ENCODE measurements around the gene HOXD3.

HOXD3 gene

GRCh38 chr2:176162911-176163671 is 6.0 kb downstream of the HOXD3 start:
- no peak for DNase-seq (ENCODE audit: low read depth)

- no peak for DNase-seq (ENCODE audit: low read depth)
Observed at GRCh38 chr2:176163672-176164056, 6.6 kb downstream of the HOXD3 start.

- no peak for DNase-seq (ENCODE audit: low read depth)
Observed at GRCh38 chr2:176164201-176164600, 7.1 kb downstream of the HOXD3 start.

GRCh38 chr2:176164611-176165369 is 7.7 kb downstream of the HOXD3 start:
- no peak for DNase-seq (ENCODE audit: low read depth)

GRCh38 chr2:176165370-176166050 is 8.4 kb downstream of the HOXD3 start:
- no peak for DNase-seq (ENCODE audit: low read depth)

- DNase-seq (ENCODE audit: low read depth) = no peak
Observed at GRCh38 chr2:176166272-176166671, 9.2 kb downstream of the HOXD3 start.

- no peak for DNase-seq (ENCODE audit: low read depth)
Observed at GRCh38 chr2:176167398-176167797, 10.3 kb downstream of the HOXD3 start.

- no peak for DNase-seq (ENCODE audit: low read depth)
Observed at GRCh38 chr2:176169181-176169580, 12.1 kb downstream of the HOXD3 start.

- DNase-seq (ENCODE audit: low read depth) = no peak
Observed at GRCh38 chr2:176169711-176170110, 12.6 kb downstream of the HOXD3 start.

GRCh38 chr2:176170602-176171305 is 13.6 kb downstream of the HOXD3 start:
- DNase-seq (ENCODE audit: low read depth) = no peak

GRCh38 chr2:176171351-176172006 is 14.4 kb downstream of the HOXD3 start:
- no peak for DNase-seq (ENCODE audit: low read depth)

- no peak for DNase-seq (ENCODE audit: low read depth)
Observed at GRCh38 chr2:176172007-176172894, 15.1 kb downstream of the HOXD3 start.

- DNase-seq (ENCODE audit: low read depth) = no peak
Observed at GRCh38 chr2:176172895-176173566, 15.9 kb downstream of the HOXD3 start.

- DNase-seq (ENCODE audit: low read depth) = no peak
Observed at GRCh38 chr2:176173567-176174381, 16.7 kb downstream of the HOXD3 start.

- DNase-seq (ENCODE audit: low read depth) = no peak
Observed at GRCh38 chr2:176174382-176174823, 17.3 kb downstream of the HOXD3 start.

GRCh38 chr2:176174824-176175708 is 18.0 kb downstream of the HOXD3 start:
- no peak for DNase-seq (ENCODE audit: low read depth)

GRCh38 chr2:176175709-176176607 is 18.9 kb downstream of the HOXD3 start:
- no peak for DNase-seq (ENCODE audit: low read depth)

Data from GM04504 (cell line).